Thymus (tissue), 11 donors: ENCODE measurements around the gene WAPL. TPM values are rescaled to one million over a fixed set of nuclear protein-coding genes. Genes with fewer than 3 reads are reported as not detected.

ENCODE experiments used
- DNase-seq, 9 donors: peaks; one replicate each; pipeline ENCODE4 v3.0.0-alpha.2; 2013; ENCODE audit warnings: low spot score in 9 of 9, low read depth in 6 of 9, missing footprints in 1 of 9
- H3K27ac ChIP-seq, 2 donors: one replicate each; pipeline ENCODE4 v1.5.1; 2013; ENCODE audit warnings: control low read depth in 1 of 2, low read depth in 1 of 2, low read length in 1 of 2, mild to moderate bottlenecking in 1 of 2, moderate library complexity in 1 of 2
- H3K27me3 ChIP-seq, 2 donors: one replicate each; pipeline ENCODE4 v1.5.1; 2013; ENCODE audit warnings: low read length in 1 of 2; ENCODE audit not compliant: control insufficient read depth in 2 of 2, insufficient read depth in 1 of 2
- H3K36me3 ChIP-seq, 2 donors: one replicate each; pipeline ENCODE4 v1.5.1; 2013; ENCODE audit warnings: low read length in 1 of 2, mild to moderate bottlenecking in 1 of 2, moderate library complexity in 1 of 2; ENCODE audit not compliant: control insufficient read depth in 2 of 2, insufficient read depth in 2 of 2
- H3K4me1 ChIP-seq, 2 donors: one replicate each; pipeline ENCODE4 v1.5.1; 2013; ENCODE audit warnings: low read length in 2 of 2; ENCODE audit not compliant: control insufficient read depth in 2 of 2, insufficient read depth in 2 of 2
- H3K4me3 ChIP-seq, 2 donors: one replicate each; pipeline ENCODE4 v1.5.1; 2013; ENCODE audit warnings: low read length in 2 of 2, control low read depth in 1 of 2, mild to moderate bottlenecking in 1 of 2
- H3K9me3 ChIP-seq, 2 donors: one replicate each; pipeline ENCODE4 v1.5.1; 2013; ENCODE audit warnings: low read length in 1 of 2, mild to moderate bottlenecking in 1 of 2; ENCODE audit not compliant: control insufficient read depth in 2 of 2, insufficient read depth in 1 of 2
- WGBS: extraction: QIAGEN DNeasy Blood & Tissue Kit; methylation state at CpG from one replicate; pipeline ENCODE4 v1.1.7; 2013; 5-methylcytosine and 5-hydroxymethylcytosine counted together
- polyA plus RNA-seq: library from polyadenylated mRNA; stranded (reverse); fragments of 200-250 nt; gene quantifications from one replicate; pipeline ENCODE4 v1.2.3, GENCODE V29; 2013
- total RNA-seq: library from RNA; stranded (reverse); fragments of 120-200 nt; gene quantifications from one replicate; pipeline ENCODE4 v1.2.4, GENCODE V29; 2013
- donor health status: healthy.

The WAPL gene
- total and polyA plus RNA-seq, 2 donors, result 39.1 to 50.9 TPM

- Histone ChIP-seq H3K4me3 (no peak overlapping the region), H3K36me3 (peaks cover 36 to 69% of the 10 kb centered on the region in 2 donors), H3K9me3 (no peaks in the 10 kb centered on the region), H3K27me3 (no peaks in the 10 kb centered on the region), H3K27ac (no peak overlapping the region), H3K4me1 (peaks cover 0 to 4% of the 10 kb centered on the region in 2 donors)
- 98% methylated on average over 4 of the region's 4 CpGs for WGBS
- DNase-seq, result no peak
Measured at GRCh38 chr10:86451604-86451960, 70.0 kb downstream of the WAPL start.

GRCh38 chr10:86450806-86451603, 70.6 kb downstream of the WAPL start:
- Histone ChIP-seq H3K27ac (no peak overlapping the region), H3K4me1 (peaks cover 0 to 4% of the 10 kb centered on the region in 2 donors), H3K36me3 (peaks cover 38 to 69% of the 10 kb centered on the region in 2 donors), H3K27me3 (no peaks in the 10 kb centered on the region), H3K9me3 (no peaks in the 10 kb centered on the region), H3K4me3 (no peak overlapping the region)
- 96% methylated on average over 7 of the region's 7 CpGs for WGBS
- DNase-seq, result no peak

- Histone ChIP-seq H3K4me1 (peaks cover 0 to 4% of the 10 kb centered on the region in 2 donors), H3K27ac (peak overlapping the region; percentile 62 to 75), H3K27me3 (no peaks in the 10 kb centered on the region), H3K36me3 (peaks cover 46 to 74% of the 10 kb centered on the region in 2 donors), H3K9me3 (no peaks in the 10 kb centered on the region), H3K4me3 (no peak overlapping the region)
- peak in 1 of 9 donors; percentile 28 for DNase-seq
- 83% methylated on average over 7 of the region's 7 CpGs for WGBS
Measured at GRCh38 chr10:86449926-86450558, 71.5 kb downstream of the WAPL start.

GRCh38 chr10:86447432-86447831, 74.2 kb downstream of the WAPL start:
- peaks cover 0 to 4% of the 10 kb centered on the region in 2 donors for H3K4me1 ChIP-seq
- DNase-seq, result no peak
- H3K9me3 ChIP-seq, result no peaks in the 10 kb centered on the region
- peaks cover 49 to 79% of the 10 kb centered on the region in 2 donors for H3K36me3 ChIP-seq
- no peak overlapping the region for H3K4me3 ChIP-seq
- WGBS, result 100% methylated on average over 1 of the region's 1 CpG
- no peaks in the 10 kb centered on the region for H3K27me3 ChIP-seq
- H3K27ac ChIP-seq, result peak overlapping the region in 1 of 2 donors; percentile 58

- H3K4me1 ChIP-seq, result peaks cover 0 to 4% of the 10 kb centered on the region in 2 donors
- no peak for DNase-seq
- no peaks in the 10 kb centered on the region for H3K27me3 ChIP-seq
- WGBS, result 95% methylated on average over 1 of the region's 1 CpG
- H3K36me3 ChIP-seq, result peaks cover 47 to 81% of the 10 kb centered on the region in 2 donors
- no peak overlapping the region for H3K4me3 ChIP-seq
- no peaks in the 10 kb centered on the region for H3K9me3 ChIP-seq
- peak overlapping the region in 1 of 2 donors; percentile 58 for H3K27ac ChIP-seq
Measured at GRCh38 chr10:86446987-86447386, 74.6 kb downstream of the WAPL start.

- no peak for DNase-seq
- Histone ChIP-seq H3K4me1 (peaks cover 0 to 4% of the 10 kb centered on the region in 2 donors), H3K4me3 (no peak overlapping the region), H3K27me3 (no peaks in the 10 kb centered on the region), H3K9me3 (no peaks in the 10 kb centered on the region), H3K27ac (no peak overlapping the region), H3K36me3 (peaks cover 47 to 81% of the 10 kb centered on the region in 2 donors)
- WGBS, result 92% methylated on average over 1 of the region's 1 CpG
Measured at GRCh38 chr10:86446440-86446839, 75.2 kb downstream of the WAPL start.

GRCh38 chr10:86443936-86444335, 77.7 kb downstream of the WAPL start:
- WGBS, result 89% methylated on average over 6 of the region's 6 CpGs
- Histone ChIP-seq H3K27me3 (no peaks in the 10 kb centered on the region), H3K4me1 (peaks cover 0 to 6% of the 10 kb centered on the region in 2 donors), H3K9me3 (no peaks in the 10 kb centered on the region), H3K36me3 (peaks cover 43 to 76% of the 10 kb centered on the region in 2 donors), H3K27ac (no peak overlapping the region), H3K4me3 (no peak overlapping the region)
- DNase-seq, result no peak

- no peak for DNase-seq
- WGBS, result over 99% methylated on average over 2 of the region's 2 CpGs
- H3K27me3 ChIP-seq, result no peaks in the 10 kb centered on the region
- H3K27ac ChIP-seq, result no peak overlapping the region
- H3K4me3 ChIP-seq, result no peak overlapping the region
- H3K4me1 ChIP-seq, result peaks cover 0 to 9% of the 10 kb centered on the region in 2 donors
- H3K9me3 ChIP-seq, result no peaks in the 10 kb centered on the region
- peaks cover 46 to 67% of the 10 kb centered on the region in 2 donors for H3K36me3 ChIP-seq
Measured at GRCh38 chr10:86443069-86443468, 78.5 kb downstream of the WAPL start.
